ENCODE measurements around the gene RBP4. TPM values are rescaled to one million over a fixed set of nuclear protein-coding genes. Genes with fewer than 3 reads are reported as not detected.

The RBP4 gene
- total RNA-seq, 1 donor from 2014 or later: 18.6 TPM

DNA sequence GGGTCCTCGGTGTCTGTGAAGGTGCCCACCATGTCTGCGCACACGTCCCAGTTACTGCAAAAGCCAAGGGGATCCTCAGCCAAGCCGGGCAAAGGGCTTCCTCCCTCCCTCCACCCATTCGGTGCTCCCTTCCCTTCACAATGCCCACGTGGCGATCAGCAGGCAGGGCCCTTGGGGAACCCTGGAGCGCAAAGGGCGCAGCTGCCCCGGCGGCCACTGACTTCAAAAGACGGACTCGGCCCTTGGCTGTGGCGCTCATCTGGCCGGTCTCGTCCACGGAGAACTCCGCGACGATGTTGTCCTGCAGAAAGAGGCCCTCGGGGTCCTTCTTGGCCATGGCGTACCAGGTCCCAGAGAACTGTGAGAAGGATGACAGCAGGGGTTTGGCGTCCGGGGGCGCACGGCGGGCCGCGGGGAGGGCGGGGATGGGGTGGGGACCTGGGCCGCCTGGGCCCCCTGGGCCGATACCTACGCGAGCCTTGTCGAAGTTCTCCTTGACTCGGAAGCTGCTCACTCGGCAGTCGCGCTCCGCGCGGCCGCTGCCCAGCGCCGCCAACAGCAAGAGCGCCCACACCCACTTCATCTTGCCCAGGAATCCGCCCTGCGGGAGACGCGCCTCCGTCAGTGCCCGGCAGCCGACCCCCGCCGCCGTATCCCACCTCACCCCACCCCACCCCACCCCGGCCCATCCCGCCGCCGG, 439 bp downstream of the RBP4 start:
- no peaks in the 10 kb centered on the region for H3K36me3 ChIP-seq
- DNase-seq (no peak), ATAC-seq (peak; percentile 66)
- H3K27me3 ChIP-seq: peaks cover 43% of the 10 kb centered on the region
- H3K4me3 ChIP-seq: peak overlapping the region; percentile 32
- no peaks in the 10 kb centered on the region for H3K9me3 ChIP-seq
- intact Hi-C loops (cut with DNase I): no loop called here
- TF ChIP-seq, protein P1, sequence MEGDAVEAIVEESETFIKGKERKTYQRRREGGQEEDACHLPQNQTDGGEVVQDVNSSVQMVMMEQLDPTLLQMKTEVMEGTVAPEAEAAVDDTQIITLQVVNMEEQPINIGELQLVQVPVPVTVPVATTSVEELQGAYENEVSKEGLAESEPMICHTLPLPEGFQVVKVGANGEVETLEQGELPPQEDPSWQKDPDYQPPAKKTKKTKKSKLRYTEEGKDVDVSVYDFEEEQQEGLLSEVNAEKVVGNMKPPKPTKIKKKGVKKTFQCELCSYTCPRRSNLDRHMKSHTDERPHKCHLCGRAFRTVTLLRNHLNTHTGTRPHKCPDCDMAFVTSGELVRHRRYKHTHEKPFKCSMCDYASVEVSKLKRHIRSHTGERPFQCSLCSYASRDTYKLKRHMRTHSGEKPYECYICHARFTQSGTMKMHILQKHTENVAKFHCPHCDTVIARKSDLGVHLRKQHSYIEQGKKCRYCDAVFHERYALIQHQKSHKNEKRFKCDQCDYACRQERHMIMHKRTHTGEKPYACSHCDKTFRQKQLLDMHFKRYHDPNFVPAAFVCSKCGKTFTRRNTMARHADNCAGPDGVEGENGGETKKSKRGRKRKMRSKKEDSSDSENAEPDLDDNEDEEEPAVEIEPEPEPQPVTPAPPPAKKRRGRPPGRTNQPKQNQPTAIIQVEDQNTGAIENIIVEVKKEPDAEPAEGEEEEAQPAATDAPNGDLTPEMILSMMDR (IDR thresholded peaks at IDR 0.05): no peak
- H3K4me1 ChIP-seq: peaks cover 8% of the 10 kb centered on the region
- no peak overlapping the region for H3K27ac ChIP-seq

DNA sequence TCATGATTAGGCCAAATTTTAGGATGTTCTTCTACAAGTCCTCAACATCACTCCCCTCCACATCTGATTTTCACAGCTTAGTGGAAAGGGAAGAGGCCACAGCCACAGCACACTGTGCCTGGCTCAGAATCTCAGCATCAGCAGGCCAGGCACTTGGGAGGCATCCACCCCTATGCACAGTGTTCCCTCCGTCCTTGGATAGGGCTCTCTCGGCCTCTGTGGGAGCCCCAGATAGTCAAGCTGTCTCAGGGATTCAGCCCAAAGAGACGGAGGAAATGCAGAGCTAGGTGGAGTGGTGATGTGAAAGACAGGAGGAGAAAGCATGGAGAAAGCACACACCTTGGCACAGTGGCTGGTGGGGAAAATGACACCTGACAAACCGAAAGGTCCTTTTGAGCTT, 1.3 kb downstream of the RBP4 start:
- ATAC-seq: no peak
- H3K27ac ChIP-seq: no peak overlapping the region
- intact Hi-C loops (cut with DNase I): no loop called here
- H3K27me3 ChIP-seq: peaks cover 43% of the 10 kb centered on the region
- no peaks in the 10 kb centered on the region for H3K36me3 ChIP-seq
- no peak overlapping the region for H3K4me3 ChIP-seq
- H3K4me1 ChIP-seq: peaks cover 8% of the 10 kb centered on the region
- no peaks in the 10 kb centered on the region for H3K9me3 ChIP-seq
- TF ChIP-seq, protein P1 (IDR thresholded peaks at IDR 0.05): no peak
- no peak for DNase-seq

DNA sequence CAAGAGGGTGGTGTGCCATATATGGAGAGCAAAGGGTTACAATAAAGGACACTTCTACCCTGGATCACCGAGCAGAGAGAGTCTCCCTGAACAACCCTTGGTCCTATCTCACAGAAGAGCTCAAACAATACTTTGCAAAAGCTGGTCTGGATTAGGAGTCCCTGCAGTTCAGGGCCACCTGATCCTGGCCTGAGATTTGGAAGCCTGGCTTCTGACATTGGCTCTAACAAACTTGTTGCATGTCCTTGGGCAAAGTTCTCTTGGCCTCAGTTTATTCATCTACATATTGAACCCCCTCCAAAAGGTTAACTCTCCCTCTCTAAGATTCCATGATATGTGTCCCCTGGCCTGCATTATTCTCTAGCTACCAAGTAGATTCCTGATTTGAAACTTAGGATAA, 1.7 kb downstream of the RBP4 start:
- H3K27ac ChIP-seq: no peak overlapping the region
- H3K9me3 ChIP-seq: no peaks in the 10 kb centered on the region
- H3K36me3 ChIP-seq: no peaks in the 10 kb centered on the region
- DNase-seq: no peak
- intact Hi-C loops (cut with DNase I): no loop called here
- no peak for ATAC-seq
- H3K27me3 ChIP-seq: peaks cover 38% of the 10 kb centered on the region
- H3K4me3 ChIP-seq: no peak overlapping the region
- peaks cover 8% of the 10 kb centered on the region for H3K4me1 ChIP-seq
- TF ChIP-seq, protein P1 (IDR thresholded peaks at IDR 0.05): no peak

DNA sequence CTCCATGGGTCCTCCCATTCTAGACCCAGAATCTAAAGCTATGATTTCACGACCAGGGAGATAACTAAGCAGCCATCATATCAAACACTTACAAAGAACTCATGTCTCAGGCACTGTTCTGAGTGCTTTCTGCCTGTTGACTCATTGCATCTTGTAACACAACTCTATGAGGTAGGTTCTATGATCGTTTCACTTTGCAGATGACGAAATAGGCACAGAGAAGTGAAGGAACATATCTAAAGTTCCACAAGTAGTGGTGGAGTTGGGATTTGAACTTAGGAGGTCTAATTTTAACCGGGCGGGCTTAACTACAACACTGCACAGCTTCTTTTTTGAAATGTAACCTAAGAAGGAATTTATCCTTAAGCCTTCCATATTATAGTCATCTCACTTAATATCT, 2.9 kb downstream of the RBP4 start:
- intact Hi-C loops (cut with DNase I): no loop called here
- H3K4me1 ChIP-seq: peaks cover 8% of the 10 kb centered on the region
- no peaks in the 10 kb centered on the region for H3K36me3 ChIP-seq
- H3K27me3 ChIP-seq: peaks cover 27% of the 10 kb centered on the region
- no peak overlapping the region for H3K27ac ChIP-seq
- DNase-seq: no peak
- TF ChIP-seq, protein P1 (IDR thresholded peaks at IDR 0.05): no peak
- H3K9me3 ChIP-seq: no peaks in the 10 kb centered on the region
- no peak for ATAC-seq
- H3K4me3 ChIP-seq: no peak overlapping the region

DNA sequence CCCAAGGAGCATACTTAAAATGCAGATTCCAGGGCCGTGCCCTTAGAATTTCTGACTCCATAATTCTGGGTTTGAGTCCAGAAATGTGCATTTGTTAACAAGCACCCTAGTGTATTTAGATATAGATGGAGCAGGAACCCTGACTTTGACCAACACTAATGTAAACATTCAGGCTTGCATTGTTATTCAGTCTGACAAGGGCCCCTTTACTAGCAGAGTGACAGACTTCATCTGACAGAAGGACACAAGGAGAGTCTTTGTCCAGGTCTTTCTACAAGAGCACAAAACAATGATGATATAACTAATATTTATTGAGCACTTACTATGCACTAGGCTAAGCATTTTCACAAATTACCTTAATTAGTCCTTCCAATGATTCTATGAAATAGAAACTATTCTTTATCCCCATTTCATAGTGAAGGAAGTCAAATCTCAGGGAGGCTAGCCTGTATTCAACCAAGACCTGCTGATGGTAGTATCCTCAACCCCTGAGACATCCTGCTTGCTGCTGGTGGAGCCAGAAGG, 3.9 kb downstream of the RBP4 start:
- ATAC-seq (no peak), DNase-seq (no peak)
- no peak overlapping the region for H3K27ac ChIP-seq
- H3K36me3 ChIP-seq: no peaks in the 10 kb centered on the region
- intact Hi-C loops (cut with DNase I): no loop called here
- no peak overlapping the region for H3K4me3 ChIP-seq
- H3K9me3 ChIP-seq: no peaks in the 10 kb centered on the region
- peaks cover 18% of the 10 kb centered on the region for H3K27me3 ChIP-seq
- TF ChIP-seq, protein P1 (IDR thresholded peaks at IDR 0.05): no peak
- peaks cover 8% of the 10 kb centered on the region for H3K4me1 ChIP-seq

All from upper lobe of right lung (tissue), 1 donor.